GM19438 (cell line): Measurements from ENCODE around the gene NMT1.
"Not testable (repeated sequence)": the region's sequence is repeated elsewhere in the genome, so short reads cannot be mapped to it uniquely, and the experiment has no call there.

Experiments
- ATAC-seq: cut with Tn5 transposase; IDR thresholded peaks from one replicate; pipeline ENCODE4 v1.9.1; 2021; ENCODE audit warnings: low read depth; ENCODE audit not compliant: unreplicated experiment

Gene NMT1

GRCh38 chr17:45035848-45036247 is 25.3 kb upstream of the NMT1 start:
- ATAC-seq, result no peak

DNA sequence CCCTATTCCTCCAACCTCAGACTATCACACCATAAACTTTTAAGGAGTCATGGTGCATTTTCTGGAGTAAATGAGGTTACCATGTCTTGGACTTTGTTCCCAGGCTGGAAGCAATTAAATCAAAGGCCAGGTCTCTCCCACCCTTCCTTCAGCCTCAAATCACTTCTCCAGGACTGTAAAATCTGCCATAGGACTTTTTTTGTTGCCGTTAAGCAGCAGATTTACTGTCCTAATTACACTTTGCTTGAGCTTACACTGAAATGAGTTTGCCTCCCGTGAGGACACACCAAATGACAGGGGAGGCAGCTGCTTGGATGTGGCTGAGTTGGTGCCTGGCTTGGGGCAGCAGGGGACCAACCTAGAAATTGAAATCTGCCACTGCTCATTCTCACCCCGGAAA is 24.4 kb upstream of the NMT1 start:
- ATAC-seq, result no peak

DNA sequence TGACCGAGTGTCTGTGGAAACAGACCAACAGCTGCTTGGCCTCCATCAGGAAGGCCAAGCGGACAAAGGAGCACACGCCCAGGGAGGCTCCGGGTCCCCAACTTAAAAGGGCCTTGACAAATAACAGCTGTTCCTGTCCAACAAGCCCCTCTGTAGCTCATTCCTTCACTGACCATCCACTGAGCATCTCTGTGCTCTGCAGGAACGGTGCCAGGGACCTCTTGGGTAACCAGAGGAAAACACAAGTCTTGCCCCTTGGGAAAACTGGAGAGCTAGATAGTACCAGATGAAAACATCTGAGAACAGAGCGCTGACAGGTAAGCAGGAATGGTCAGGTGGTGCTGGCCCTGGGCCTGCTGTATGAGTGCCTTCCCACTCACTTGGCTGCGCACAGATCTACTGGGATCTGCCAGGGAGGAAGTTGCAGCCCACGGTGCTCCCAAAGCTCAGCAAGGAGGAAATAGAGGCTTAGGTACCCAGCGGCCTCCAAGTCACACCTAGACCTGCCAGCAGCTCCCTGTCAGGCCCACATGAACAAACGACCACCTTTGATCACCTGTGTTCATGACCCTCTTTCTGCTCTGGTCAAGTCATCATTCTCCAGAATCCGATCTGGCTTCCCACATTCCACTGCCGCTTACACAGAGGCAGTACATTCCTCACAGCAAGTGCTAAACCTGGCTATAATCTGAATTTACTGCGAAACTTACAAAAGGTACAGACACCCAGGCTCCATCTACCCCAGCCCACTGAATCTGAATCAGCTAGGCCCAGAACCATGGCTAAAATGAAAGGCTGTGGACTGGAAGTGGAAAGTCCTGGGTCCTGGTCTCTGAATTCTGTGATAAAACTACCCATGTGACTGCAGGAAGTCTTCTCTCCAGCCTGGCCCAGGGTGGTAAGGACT is 22.1 kb upstream of the NMT1 start:
- ATAC-seq, result no peak

DNA sequence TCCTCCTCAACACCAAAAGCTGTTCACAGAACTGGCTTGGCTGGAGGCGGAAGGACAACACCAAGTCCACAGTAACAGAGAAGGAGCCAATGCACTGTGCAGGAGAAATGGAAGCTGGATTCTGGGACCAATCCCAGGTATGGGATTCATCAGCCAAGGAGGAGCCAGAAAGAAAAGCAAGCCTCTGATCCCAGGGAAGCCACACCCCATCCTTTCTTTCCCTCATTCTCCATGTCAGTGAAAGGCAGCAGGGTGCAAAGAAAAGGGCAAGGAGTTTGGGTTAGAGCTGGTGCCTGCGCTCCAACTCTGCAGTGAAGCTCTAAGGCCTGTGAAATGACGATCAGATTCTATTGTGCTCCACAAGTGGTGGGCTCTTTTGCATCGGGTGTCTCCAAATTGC is 20.7 kb upstream of the NMT1 start:
- no peak for ATAC-seq

DNA sequence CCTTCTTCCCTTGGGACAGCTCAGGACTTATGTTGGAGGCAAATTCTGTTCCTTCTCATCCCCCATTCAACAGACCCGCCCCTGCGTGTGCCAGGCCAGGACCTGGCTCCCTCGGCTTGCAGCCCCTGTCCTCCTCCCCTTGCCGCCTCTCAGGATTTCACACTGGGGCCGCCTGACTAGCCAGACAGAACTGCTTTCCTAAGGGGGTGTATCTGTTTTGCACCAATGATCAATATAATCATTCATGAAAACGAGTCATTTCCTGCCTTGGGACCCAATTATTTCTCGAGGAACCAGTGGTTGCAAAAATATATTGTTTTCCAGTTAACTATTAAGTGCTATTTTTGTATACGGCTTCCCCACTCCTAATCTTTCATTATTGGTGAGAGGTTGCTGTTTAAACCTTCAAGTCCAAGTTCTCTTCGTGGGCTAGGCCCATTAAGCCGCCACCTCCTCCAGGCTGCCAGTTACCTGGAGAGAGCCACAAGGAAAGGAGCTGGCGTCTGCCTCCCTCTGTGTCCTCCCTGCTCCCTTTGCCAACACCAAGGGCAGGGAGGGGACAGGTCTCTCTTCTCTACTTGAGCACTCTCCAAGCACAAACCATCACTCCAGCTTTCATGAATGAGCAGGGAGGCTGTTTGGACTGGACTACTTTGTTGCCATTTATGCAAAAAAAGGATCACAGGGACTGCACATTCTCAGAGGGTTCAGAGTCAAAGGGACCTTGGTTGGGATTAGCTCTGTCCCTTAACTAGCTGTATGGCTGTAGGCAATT is 18.6 kb upstream of the NMT1 start:
- ATAC-seq, result no peak

DNA sequence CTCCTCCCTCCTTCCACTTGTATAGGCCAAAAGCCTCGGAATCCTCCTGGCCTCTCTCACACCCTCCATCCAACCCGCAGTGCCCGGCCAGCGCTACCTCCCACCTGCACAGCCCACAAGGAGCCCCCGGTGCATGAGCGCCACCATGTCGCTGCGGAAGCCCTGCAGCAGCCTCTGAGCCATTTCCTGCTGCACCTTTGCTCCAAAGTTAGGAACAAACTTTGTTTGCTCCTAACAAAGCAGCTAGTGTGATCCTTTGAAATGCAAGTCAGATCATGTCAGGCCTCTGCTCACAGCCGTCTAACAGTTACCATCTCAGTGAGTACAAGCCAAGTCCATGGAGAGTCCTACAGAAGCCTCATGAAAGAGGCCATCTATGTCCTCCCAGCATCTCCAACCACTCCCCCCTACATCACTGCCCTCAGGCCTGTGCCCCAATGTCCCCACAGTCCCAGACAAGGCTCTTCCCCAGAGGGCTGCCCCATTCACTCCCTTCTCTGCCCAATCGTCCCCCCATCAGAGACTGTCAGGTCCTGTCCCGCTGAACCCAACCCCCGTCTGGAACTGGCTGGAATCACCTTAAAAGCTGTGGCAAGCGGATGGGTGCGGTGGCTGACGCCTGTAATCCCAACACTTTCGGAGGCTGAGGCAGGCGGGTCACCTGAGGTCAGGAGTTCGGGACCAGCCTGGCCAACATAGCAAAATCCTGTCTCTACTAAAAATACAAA is 17.1 kb upstream of the NMT1 start:
- no peak for ATAC-seq

DNA sequence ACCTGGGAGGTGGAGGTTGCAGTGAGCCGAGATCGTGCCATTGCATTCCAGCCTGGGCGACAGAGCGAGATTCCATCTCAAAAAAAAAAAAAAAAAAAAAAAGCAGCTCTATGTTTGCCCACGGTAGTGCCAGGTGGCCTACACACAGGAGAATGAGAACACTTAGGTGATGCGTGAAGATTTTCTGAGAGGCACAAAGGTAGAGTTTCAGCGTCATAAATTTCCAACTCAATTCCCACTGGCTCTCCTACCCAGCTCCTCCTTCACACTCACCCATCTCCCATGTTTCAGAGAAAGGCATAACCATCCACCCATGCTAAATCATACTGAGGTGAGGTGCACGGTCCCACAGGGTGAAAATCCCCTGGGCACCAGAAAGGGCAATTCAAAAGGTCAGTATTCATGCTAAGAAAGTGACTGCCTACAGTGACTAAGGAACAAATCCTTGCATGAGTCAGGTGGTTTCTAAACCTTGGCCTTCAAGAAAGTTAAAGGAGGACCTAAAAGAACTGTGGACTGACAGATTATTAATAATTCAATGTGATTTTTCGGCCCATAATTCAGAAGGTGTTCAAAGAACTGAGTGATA is 14.5 kb upstream of the NMT1 start:
- ATAC-seq, result no peak

- ATAC-seq, result no peak
Observed at GRCh38 chr17:45048795-45049563, 12.1 kb upstream of the NMT1 start.

DNA sequence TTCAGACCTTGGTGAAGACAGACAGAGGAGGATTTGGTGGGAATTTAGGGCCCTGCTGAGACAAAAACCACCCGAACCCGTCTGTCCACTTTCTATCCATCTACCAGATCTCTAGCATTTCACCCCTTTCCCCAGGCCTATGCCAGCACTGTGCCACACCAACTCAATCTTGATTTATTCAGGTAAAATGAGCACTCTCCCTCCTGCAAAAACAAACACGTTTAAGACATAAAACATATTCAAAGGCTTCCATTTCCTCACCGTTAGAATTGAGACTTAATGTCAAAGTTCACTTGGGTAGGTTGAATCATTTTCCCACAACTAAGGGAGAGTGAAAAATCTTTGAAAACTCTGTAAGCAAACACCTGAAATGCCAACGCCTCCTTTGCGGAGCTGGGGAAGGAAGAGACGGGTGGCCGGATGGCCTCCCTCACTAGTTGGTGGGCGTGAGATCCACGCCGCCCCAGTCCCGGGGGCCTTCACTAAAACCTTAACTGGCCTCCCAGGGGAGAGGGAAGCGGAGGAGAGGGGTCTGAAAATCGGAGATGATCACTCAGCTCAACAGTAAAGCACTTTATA is 10.5 kb upstream of the NMT1 start:
- ATAC-seq, result no peak

DNA sequence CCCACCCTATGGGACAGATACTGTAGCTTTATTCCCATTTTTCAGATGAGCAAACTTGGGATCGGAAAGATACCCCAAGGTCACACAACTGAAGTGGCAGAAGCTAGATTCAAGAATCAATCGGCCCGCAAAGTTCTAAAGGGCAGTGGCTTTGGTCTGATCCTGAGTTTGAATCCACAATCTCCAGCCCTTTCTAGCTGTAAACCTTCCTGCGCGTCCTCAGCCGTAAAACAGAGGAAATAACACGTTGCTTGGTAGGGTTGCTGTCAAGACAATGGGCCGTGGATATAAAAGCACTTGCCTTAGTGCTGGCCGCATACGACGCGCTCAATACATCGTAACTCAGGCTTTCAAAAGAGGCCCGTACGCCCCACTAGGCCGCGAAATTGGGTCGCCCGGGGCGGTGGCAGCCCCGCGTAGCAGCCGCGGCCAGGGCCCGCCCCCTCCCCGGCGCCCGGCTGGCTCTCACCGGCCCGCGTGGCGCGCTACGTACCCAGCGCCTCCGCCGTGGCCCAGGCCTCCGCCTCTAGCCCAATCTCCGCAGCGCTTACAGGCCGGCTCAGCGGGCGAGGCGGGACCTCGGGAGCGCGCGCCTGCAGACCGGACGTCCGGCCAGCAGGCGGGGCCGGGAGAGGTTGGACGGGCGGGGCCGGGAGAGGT is 9.9 kb upstream of the NMT1 start, which contains the start of gene DCAKD:
TSS of gene DCAKD (minus strand) at position 573 of the 660 bp plus-strand sequence. CDS start 16,747 bp downstream, outside the sequence.
- ATAC-seq, result peak; percentile 93

DNA sequence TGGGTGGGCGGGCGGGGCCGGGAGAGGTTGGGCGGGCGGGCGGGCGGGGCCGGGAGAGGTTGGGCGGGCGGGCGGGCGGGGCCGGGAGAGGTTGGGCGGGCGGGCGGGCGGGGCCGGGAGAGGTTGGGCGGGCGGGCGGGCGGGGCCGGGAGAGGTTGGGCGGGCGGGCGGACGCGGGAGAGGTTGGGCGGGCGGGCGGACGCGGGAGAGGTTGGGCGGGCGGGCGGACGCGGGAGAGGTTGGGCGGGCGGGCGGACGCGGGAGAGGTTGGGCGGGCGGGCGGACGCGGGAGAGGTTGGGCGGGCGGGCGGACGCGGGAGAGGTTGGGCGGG is 9.4 kb upstream of the NMT1 start:
- not testable (repeated sequence) for ATAC-seq

DNA sequence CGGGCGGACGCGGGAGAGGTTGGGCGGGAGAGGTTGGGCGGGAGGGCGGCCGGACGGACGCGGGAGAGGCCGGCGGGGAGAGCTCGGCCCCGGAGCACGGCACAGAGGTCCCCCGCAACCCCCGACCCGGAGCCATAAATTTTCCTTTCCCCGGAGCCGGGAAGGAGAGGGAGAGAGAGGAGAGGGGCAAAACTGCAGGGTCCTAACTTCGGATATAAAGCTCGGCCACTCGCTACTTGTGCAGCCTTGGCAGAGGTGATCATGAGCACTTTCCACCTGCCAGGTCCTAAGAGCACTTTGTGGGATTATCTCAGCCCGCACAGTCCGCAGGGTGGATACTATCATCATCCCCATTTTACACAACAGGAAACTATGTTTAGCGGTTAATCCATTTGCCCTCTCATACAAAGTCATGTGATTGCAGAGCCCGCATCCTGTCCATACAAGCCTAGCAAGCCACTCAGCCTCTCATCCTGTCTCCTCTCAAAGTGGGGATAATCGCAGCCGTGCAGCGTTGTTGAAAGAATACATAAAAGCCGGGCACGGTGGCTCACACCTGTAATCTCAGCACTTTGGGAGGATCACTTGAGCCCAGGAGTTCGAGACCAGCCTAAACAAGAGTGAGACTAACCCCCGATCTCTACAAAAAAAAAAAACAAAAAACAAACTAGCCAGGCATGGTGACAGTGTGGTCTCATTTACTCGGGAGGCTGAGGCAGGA is 8.9 kb upstream of the NMT1 start:
- no peak for ATAC-seq

DNA sequence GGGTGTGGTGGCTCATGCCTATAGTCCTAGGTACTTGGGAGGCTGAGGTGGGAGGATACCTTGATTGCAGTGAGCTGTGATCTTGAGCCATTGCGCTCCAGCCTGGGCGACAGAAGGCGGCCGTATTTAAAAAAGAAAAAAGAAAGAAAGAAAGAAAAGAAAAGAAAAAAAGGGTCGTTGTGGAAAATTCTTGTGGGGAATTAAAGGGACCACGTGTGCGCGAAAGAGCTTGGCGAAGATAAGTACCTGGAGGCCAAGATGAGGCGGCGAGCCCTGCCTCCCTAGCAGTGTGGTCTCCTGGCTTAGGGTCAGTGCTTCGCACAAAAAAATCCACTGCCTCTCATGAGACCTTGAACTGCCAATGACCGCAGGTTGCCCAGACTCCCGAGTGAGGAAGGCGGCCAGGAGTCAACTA is 728 bp upstream of the NMT1 start:
- no peak for ATAC-seq

- ATAC-seq, result no peak
Observed at GRCh38 chr17:45061606-45062205, 589 bp downstream of the NMT1 start.

- no peak for ATAC-seq
Observed at GRCh38 chr17:45063198-45063597, 2.1 kb downstream of the NMT1 start.

DNA sequence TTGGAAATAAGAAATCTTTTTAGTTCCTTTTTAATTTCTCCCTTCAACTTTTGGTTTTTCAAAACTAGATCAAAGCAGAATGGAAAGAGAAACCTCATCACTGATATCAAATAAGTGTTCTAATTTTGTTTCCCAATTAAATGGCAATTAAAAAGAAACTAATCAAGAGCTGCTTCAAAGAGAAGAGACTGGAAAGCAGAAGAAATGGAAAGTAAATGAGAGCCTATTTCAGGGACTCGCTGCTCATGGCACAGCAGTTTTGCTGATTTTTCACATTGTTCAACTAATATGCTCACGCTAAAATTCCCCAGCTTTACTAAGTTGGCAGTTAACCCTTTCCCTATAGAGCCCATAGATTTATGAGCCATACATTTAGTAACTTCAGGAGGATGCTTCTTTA is 6.5 kb downstream of the NMT1 start:
- ATAC-seq, result no peak

DNA sequence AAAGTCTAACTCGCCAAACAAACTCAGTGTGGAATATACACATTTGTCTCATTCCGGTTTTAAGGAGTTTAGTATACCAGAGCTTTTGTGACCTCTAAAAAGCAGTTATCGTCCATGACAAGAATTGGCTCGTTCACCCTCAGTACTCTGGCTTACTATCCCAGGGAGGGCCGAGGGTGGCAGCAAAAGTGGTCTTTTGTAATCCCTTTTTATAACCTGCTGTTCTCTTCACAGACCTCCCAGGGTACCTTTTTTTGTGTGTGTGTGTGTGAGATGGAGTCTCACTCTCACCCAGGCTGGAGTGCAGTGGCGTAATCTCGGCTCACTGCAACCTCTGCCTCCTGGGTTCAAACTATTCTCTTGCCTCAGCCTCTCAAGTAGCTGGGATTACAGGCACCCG is 8.9 kb downstream of the NMT1 start:
- no peak for ATAC-seq

DNA sequence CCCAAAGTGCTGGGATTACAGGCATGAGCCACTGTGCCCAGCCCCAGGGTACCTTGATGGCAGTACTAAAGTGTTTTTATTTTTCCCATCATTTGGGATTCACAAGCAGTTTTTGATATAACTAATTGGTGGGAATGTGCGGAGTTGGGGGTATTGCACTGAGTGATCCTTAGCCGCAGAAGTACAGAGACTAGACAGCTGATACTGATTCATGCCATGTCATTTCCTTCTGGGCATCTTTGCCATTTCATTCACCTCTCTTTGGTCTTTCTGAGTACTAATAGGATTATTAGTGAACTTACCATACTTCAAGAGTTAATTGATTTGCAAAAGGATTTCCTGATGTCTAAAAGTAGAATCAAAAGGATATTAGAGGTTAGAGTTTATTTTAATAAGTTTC is 9.7 kb downstream of the NMT1 start:
- no peak for ATAC-seq
